HG03558 (cell line): ENCODE measurements around the gene ABCF2.

Experiments
- ATAC-seq: cut with Tn5 transposase; IDR thresholded peaks from one replicate; pipeline ENCODE4 v1.9.1; 2021; ENCODE audit warnings: moderate number of reproducible peaks; ENCODE audit not compliant: unreplicated experiment; ENCODE audit errors: extremely low read depth

The ABCF2 gene

GRCh38 chr7:151226875-151227782, at the start of gene ABCF2:
ABCF2 (minus strand) TSS chr7:151227205; CDS start chr7:151226458, 747 bp downstream.
- ATAC-seq: peak; percentile 99

GRCh38 chr7:151275813-151276577, 49.0 kb upstream of the ABCF2 start:
- ATAC-seq: no peak

GRCh38 chr7:151274936-151275812, 48.2 kb upstream of the ABCF2 start:
- no peak for ATAC-seq

- ATAC-seq: no peak
These were observed 47.4 kb upstream of the ABCF2 start for GRCh38 chr7:151274396-151274795.

- ATAC-seq: no peak
These were observed 46.8 kb upstream of the ABCF2 start for GRCh38 chr7:151273651-151274390.

- ATAC-seq: no peak
These were observed 45.9 kb upstream of the ABCF2 start for GRCh38 chr7:151272877-151273276.

GRCh38 chr7:151272405-151272804, 45.4 kb upstream of the ABCF2 start:
- ATAC-seq: no peak

- ATAC-seq: no peak
These were observed 44.8 kb upstream of the ABCF2 start for GRCh38 chr7:151271699-151272355.

- ATAC-seq: no peak
These were observed 42.5 kb upstream of the ABCF2 start for GRCh38 chr7:151269511-151269910.

- no peak for ATAC-seq
These were observed 38.4 kb upstream of the ABCF2 start for GRCh38 chr7:151265351-151265931.

GRCh38 chr7:151264615-151265014, 37.6 kb upstream of the ABCF2 start:
- no peak for ATAC-seq

GRCh38 chr7:151261529-151261928, 34.5 kb upstream of the ABCF2 start:
- no peak for ATAC-seq

GRCh38 chr7:151260883-151261282, 33.9 kb upstream of the ABCF2 start:
- no peak for ATAC-seq

- ATAC-seq: no peak
These were observed 33.5 kb upstream of the ABCF2 start for GRCh38 chr7:151260471-151260870.

GRCh38 chr7:151257990-151258389, 31.0 kb upstream of the ABCF2 start:
- no peak for ATAC-seq

- no peak for ATAC-seq
These were observed 29.5 kb upstream of the ABCF2 start for GRCh38 chr7:151256410-151257045.

GRCh38 chr7:151255390-151255789, 28.4 kb upstream of the ABCF2 start:
- no peak for ATAC-seq

GRCh38 chr7:151254851-151255250, 27.8 kb upstream of the ABCF2 start:
- ATAC-seq: no peak
